Heart left ventricle (tissue), 16 donors: ENCODE measurements around the gene ARHGEF11. TPM values are rescaled to one million over a fixed set of nuclear protein-coding genes. Genes with fewer than 3 reads are reported as not detected.

ENCODE experiments used
- ATAC-seq, 4 donors: fragments of 200-7000 bp; cut with Tn5 transposase; one replicate each; pipeline ENCODE4 v1.9.1; 2020 to 2022; ENCODE audit warnings: moderate library complexity in 4 of 4, mild to moderate bottlenecking in 3 of 4, moderate number of reproducible peaks in 1 of 4
- DNase-seq, 5 donors: peaks; one replicate each; pipeline ENCODE4 v3.0.0-alpha.2; 2020
- H3K27ac ChIP-seq, 12 donors: fragments of 200-600 bp; sonication (generic) in 4 of 12; one replicate each; pipeline versions ENCODE4 v1.5.0 to v1.8.0; 2016 to 2022; ENCODE audit warnings: mild to moderate bottlenecking in 2 of 12
- H3K27me3 ChIP-seq, 9 donors: fragments of 200-600 bp; sonication (generic) in 2 of 9; one replicate each; pipeline versions ENCODE4 v1.5.1 to v1.8.0; 2016 to 2022; ENCODE audit warnings: mild to moderate bottlenecking in 3 of 9
- H3K36me3 ChIP-seq, 9 donors: fragments of 200-600 bp; sonication (generic) in 2 of 9; one replicate each; pipeline versions ENCODE4 v1.5.0 to v1.8.0; 2018 to 2022; ENCODE audit warnings: mild to moderate bottlenecking in 2 of 9
- H3K4me1 ChIP-seq, 12 donors: fragments of 200-600 bp; sonication (generic) in 4 of 12; one replicate each; pipeline versions ENCODE4 v1.5.0 to v1.8.0; 2016 to 2022; ENCODE audit warnings: mild to moderate bottlenecking in 3 of 12
- H3K4me3 ChIP-seq, 12 donors: fragments of 200-600 bp; sonication (generic) in 4 of 12; one replicate each; pipeline versions ENCODE4 v1.5.0 to v1.8.0; 2017 to 2022; ENCODE audit warnings: mild to moderate bottlenecking in 9 of 12, moderate library complexity in 4 of 12
- H3K9me3 ChIP-seq, 12 donors: fragments of 200-600 bp; sonication (generic) in 4 of 12; one replicate each; pipeline versions ENCODE4 v1.5.0 to v1.8.0; 2016 to 2022; ENCODE audit warnings: mild to moderate bottlenecking in 1 of 12
- POLR2A ChIP-seq, 2 donors: fragments of 450-650 bp; IDR thresholded peaks; one replicate each; pipeline ENCODE4 v1.6.1; 2017; ENCODE audit warnings: antibody characterized with exemption in 2 of 2, mild to moderate bottlenecking in 2 of 2, moderate library complexity in 2 of 2
- WGBS, 4 donors: extraction: QIAGEN DNeasy Blood & Tissue Kit in 2 of 4; methylation state at CpG; one replicate each; pipeline versions ENCODE4 v1.1.5 to v1.1.7; 2013 to 2018; 5-methylcytosine and 5-hydroxymethylcytosine counted together
- intact Hi-C, 10 donors: fragments of 100-400 bp; cut with DNase I; formaldehyde crosslinking; loops; one replicate each; pipeline versions ENCODE4 v1.11.1 to v1.14.2; 2022
- polyA plus RNA-seq, 2 donors: library from polyadenylated mRNA; stranded (reverse); fragments of 200-250 nt; gene quantifications; one replicate each; pipeline ENCODE4 v1.2.3, GENCODE V29; 2013
- total RNA-seq, 9 donors: library from RNA; depleted of rRNA in 2 of 9; stranded (reverse); fragments of >200 nt in 2 of 9; fragmentation: NEBNext Ultra II Directional in 3 of 9; extraction: Animal tissue kit (Norgen Biotek cat#: 25700) in 3 of 9; gene quantifications; one replicate each; pipeline versions ENCODE4 v1.1.0 to v1.2.4, GENCODE V29; 2016 to 2023
- TF ChIP-seq, protein P1 (sequence below), 12 donors: fragments of 200-600 bp; sonication (generic) in 4 of 12; IDR thresholded peaks; one replicate each; pipeline versions ENCODE4 v1.5.0 to v1.8.0; 2018 to 2022; ENCODE audit warnings: antibody characterized with exemption in 12 of 12, mild to moderate bottlenecking in 5 of 12
- donor health status: ischemic (EF 13 %, LVEDD 7.1; RV severe dilation, severe dysfunction).
- donor health status: healthy with polysubstance abuse.
- donor health status: DM: no; HTN: yes; CAD: no.
- donor health status: DM: no; HTN: no; CAD: no.
- donor health status: ischemic (EF 25% LVEDD 6.9; RV normal size, moderate dysfunction).
- donor health status: ischemic (EF 25% LVEDD 5.7; RV mildly dilated, moderate dysfunction).
- donor health status: healthy.
- donor health status: DM: yes; HTN: yes; CAD: no.
- donor health status: ischemic (EF 35%, LVEDD 5.7; RV mildly dilated, moderate dysfunction).
- donor health status: nonischemic (EF 11% LVEDD 7.7; RV severe dilation, severe dysfunction).
- donor health status: DM: yes; HTN: yes; CAD: no.
- donor health status: PGD.
- donor health status: ischemic (EF 29% LVEDD 5.4; RV normal size, mild dysfunction).
- donor health status: nonischemic (EF 23%, LVEDD 6.1; RV moderate dilation, normal function).

ARHGEF11 gene
- total and polyA plus RNA-seq, 11 donors: 12.2 to 44.1 (median 30.0) TPM

DNA sequence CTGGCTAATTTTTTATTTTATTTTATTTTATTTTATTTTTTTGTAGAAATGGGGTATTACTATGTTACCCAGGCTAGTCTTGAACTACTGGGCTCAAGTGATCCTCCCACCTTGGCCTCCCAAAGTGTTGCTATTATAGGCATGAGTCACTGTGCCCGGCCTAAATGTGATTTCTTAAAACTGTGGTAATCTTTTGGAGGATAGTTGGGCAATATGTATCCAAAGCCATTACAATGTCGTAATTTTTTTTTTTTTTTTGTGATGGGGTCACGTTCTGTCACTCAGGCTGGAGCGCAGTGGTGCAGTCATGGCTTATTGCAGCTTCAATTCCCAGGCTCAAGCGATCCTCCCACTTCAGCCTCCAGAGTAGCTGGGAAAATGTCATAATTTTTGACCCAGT lies 39.9 kb upstream of the ARHGEF11 start:
- Histone ChIP-seq H3K4me1 (peaks cover 0 to 4% (median 0%) of the 10 kb centered on the region in 12 donors), H3K36me3 (no peaks in the 10 kb centered on the region), H3K4me3 (no peak overlapping the region), H3K9me3 (no peaks in the 10 kb centered on the region), H3K27me3 (no peaks in the 10 kb centered on the region), H3K27ac (no peak overlapping the region)
- no peak for DNase-seq
- TF ChIP-seq POLR2A (IDR thresholded peaks at IDR 0.05): no peak
- TF ChIP-seq, protein P1, sequence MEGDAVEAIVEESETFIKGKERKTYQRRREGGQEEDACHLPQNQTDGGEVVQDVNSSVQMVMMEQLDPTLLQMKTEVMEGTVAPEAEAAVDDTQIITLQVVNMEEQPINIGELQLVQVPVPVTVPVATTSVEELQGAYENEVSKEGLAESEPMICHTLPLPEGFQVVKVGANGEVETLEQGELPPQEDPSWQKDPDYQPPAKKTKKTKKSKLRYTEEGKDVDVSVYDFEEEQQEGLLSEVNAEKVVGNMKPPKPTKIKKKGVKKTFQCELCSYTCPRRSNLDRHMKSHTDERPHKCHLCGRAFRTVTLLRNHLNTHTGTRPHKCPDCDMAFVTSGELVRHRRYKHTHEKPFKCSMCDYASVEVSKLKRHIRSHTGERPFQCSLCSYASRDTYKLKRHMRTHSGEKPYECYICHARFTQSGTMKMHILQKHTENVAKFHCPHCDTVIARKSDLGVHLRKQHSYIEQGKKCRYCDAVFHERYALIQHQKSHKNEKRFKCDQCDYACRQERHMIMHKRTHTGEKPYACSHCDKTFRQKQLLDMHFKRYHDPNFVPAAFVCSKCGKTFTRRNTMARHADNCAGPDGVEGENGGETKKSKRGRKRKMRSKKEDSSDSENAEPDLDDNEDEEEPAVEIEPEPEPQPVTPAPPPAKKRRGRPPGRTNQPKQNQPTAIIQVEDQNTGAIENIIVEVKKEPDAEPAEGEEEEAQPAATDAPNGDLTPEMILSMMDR (IDR thresholded peaks at IDR 0.05): no peak
- no peak for ATAC-seq
- intact Hi-C loops: loop anchor here in 1 of 10 donors (5.0 kb wide), 1 partner anchor 407 kb away; no protein-coding TSS in a partner anchor
- 85 to 92% (median 89%) methylated on average over 5 of the region's 5 CpGs for WGBS, 4 donors

DNA sequence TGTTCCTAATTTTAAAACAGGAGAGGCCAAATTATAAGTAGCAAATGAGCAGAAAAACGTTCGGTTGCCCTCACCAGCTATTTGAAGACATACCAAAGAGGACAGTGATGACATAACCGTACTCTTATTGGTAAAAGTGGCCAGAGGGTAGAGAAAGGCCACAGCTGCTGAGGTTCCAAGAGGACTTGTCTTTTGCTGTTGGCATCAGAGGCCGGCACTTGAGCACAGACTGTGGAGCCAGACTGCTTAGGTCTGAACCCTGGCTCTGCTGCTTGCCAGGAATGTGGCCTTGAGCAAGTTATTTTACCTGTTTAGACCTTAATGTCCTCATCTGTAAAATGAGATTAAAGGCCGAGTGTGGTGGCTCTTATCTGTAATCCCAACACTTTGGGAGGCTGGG lies 39.2 kb upstream of the ARHGEF11 start:
- no peaks in the 10 kb centered on the region for H3K36me3 ChIP-seq
- no peaks in the 10 kb centered on the region for H3K27me3 ChIP-seq
- TF ChIP-seq, protein P1 (IDR thresholded peaks at IDR 0.05): no peak
- no peak for TF ChIP-seq POLR2A (IDR thresholded peaks at IDR 0.05)
- H3K9me3 ChIP-seq: no peaks in the 10 kb centered on the region
- no peaks in the 10 kb centered on the region for H3K4me1 ChIP-seq
- H3K27ac ChIP-seq: no peak overlapping the region
- no peak for DNase-seq
- intact Hi-C loops: loop anchor here in 1 of 10 donors (5.0 kb wide), 1 partner anchor 408 kb away; no protein-coding TSS in a partner anchor
- 80 to 82% (median 80%) methylated on average over 5 of the region's 5 CpGs for WGBS, 4 donors
- H3K4me3 ChIP-seq: no peak overlapping the region
- no peak for ATAC-seq

DNA sequence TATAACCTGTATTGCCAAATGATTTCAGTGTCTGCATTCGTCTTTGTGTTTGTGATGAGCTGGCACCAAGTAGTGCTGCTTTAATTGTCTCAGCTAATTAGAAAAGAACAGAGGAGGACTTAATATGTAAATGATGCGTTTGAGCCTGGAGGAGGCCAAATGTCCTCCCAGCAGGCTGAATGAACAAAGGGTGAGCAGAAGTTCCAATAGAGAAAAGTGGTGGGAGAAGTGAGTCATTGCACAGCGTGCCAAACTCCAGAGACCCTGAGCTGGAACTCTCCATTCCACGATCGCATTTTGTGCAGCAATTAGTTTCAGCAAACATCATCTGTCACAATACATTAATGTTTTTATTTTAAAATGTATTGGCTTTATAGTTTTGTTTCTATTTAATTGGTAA lies 36.2 kb upstream of the ARHGEF11 start:
- Histone ChIP-seq H3K4me3 (no peak overlapping the region), H3K27me3 (peaks cover 0 to 2% (median 0%) of the 10 kb centered on the region in 9 donors), H3K27ac (no peak overlapping the region), H3K9me3 (no peaks in the 10 kb centered on the region), H3K36me3 (no peaks in the 10 kb centered on the region), H3K4me1 (no peaks in the 10 kb centered on the region)
- TF ChIP-seq, protein P1 (IDR thresholded peaks at IDR 0.05): no peak
- TF ChIP-seq POLR2A (IDR thresholded peaks at IDR 0.05): no peak
- intact Hi-C loops: no loop called here
- ATAC-seq: no peak
- no peak for DNase-seq
- WGBS, 4 donors: 73 to 78% (median 76%) methylated on average over 5 of the region's 5 CpGs

DNA sequence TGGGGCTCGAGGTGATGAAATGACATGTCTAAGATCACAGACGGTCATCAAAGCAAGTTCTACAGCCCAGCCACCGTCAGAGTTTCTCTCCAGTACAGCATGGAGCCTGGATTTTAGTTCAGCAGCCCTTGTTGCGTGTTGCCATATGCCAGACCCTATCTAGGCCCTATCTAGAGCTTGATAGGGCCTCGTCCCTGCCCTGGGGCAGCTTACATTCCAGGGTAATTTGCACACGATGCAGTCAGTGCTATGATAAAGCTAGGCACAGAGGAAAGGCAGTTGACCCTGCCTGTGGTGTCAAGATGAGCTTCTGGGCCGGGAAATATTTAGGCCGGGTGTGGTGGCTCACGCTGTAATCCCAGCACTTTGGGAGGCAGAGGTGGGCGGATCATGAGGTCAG lies 35.2 kb upstream of the ARHGEF11 start:
- Histone ChIP-seq H3K27ac (no peak overlapping the region), H3K4me3 (no peak overlapping the region), H3K4me1 (no peaks in the 10 kb centered on the region), H3K36me3 (no peaks in the 10 kb centered on the region), H3K27me3 (peaks cover 0 to 9% (median 0%) of the 10 kb centered on the region in 9 donors), H3K9me3 (no peaks in the 10 kb centered on the region)
- DNase-seq: no peak
- no peak for ATAC-seq
- intact Hi-C loops: no loop called here
- no peak for TF ChIP-seq POLR2A (IDR thresholded peaks at IDR 0.05)
- TF ChIP-seq, protein P1 (IDR thresholded peaks at IDR 0.05): no peak
- 66 to 83% (median 81%) methylated on average over 10 of the region's 10 CpGs for WGBS, 4 donors
